CD4-positive, alpha-beta T cell (primary cell): ENCODE results near the gene RFC2. TPM values are rescaled to one million over a fixed set of nuclear protein-coding genes. Genes with fewer than 3 reads are reported as not detected.

Experiments
- ATAC-seq: fragments of 200-7000 bp; cut with Tn5 transposase; one replicate; pipeline ENCODE4 v1.10.0; 2022; ENCODE audit warnings: mild to moderate bottlenecking; ENCODE audit not compliant: poor library complexity
- CTCF ChIA-PET: fragments of 350-600 bp; sonication (Branson Sonifier 250); formaldehyde crosslinking; loops from one replicate; lab custom pipeline; 2021; ENCODE audit warnings: antibody characterized with exemption, inconsistent platforms; lab: Charles Lee
- POLR2A ChIA-PET: fragments of 350-600 bp; sonication (Branson Sonifier 250); formaldehyde crosslinking; loops from one replicate; lab custom pipeline; 2021; ENCODE audit warnings: antibody characterized with exemption, inconsistent platforms; lab: Charles Lee
- DNase-seq, 14 experiments: peaks; one replicate each; pipeline ENCODE4 v3.0.0-alpha.2; 2013 to 2020; ENCODE audit warnings: mixed read lengths in 2 of 14
- H3K27ac ChIP-seq, 2 donors: one replicate each; pipeline versions ENCODE4 v1.5.1 to v1.7.0; 2013; ENCODE audit warnings: low read length in 2 of 2, low read depth in 1 of 2, mild to moderate bottlenecking in 1 of 2
- H3K27me3 ChIP-seq, 2 experiments: 1 replicate in 1 of 2; 2 replicates in 1 of 2; pipeline versions ENCODE4 v1.6.1 to v1.7.0; 2013; ENCODE audit warnings: low read length in 2 of 2, control low read depth in 1 of 2, mild to moderate bottlenecking in 1 of 2, moderate library complexity in 1 of 2; ENCODE audit not compliant: insufficient read depth in 2 of 2, control insufficient read depth in 1 of 2
- H3K36me3 ChIP-seq: one replicate; pipeline ENCODE4 v1.6.1; 2013; ENCODE audit warnings: low read length, control low read depth; ENCODE audit not compliant: insufficient read depth
- H3K4me1 ChIP-seq: one replicate; pipeline ENCODE4 v1.6.1; 2013; ENCODE audit warnings: low read length, control low read depth; ENCODE audit not compliant: insufficient read depth
- H3K4me3 ChIP-seq: one replicate; pipeline ENCODE4 v1.5.1; 2013; ENCODE audit warnings: mild to moderate bottlenecking, low read length, moderate library complexity
- H3K9me3 ChIP-seq, 2 experiments: 1 replicate in 1 of 2; 2 replicates in 1 of 2; pipeline versions ENCODE4 v1.6.1 to v1.7.0; 2013; ENCODE audit warnings: low read length in 2 of 2, mild to moderate bottlenecking in 2 of 2, control low read depth in 1 of 2, moderate library complexity in 1 of 2; ENCODE audit not compliant: control insufficient read depth in 1 of 2, insufficient read depth in 1 of 2
- H3K27ac Mint-ChIP-seq: one replicate; pipeline ENCODE4 v1.8.0; 2020; ENCODE audit warnings: mixed read lengths
- H3K27me3 Mint-ChIP-seq: one replicate; pipeline ENCODE4 v1.8.0; 2021; ENCODE audit warnings: mixed read lengths
- H3K36me3 Mint-ChIP-seq: one replicate; pipeline ENCODE4 v1.8.0; 2021; ENCODE audit warnings: low read depth, mixed read lengths
- H3K4me1 Mint-ChIP-seq: one replicate; pipeline ENCODE4 v1.8.0; 2021; ENCODE audit warnings: low read depth, mixed read lengths
- H3K4me3 Mint-ChIP-seq: one replicate; pipeline ENCODE4 v1.8.0; 2020; ENCODE audit warnings: mild to moderate bottlenecking, mixed read lengths
- H3K9me3 Mint-ChIP-seq: one replicate; pipeline ENCODE4 v1.8.0; 2020; ENCODE audit warnings: mixed read lengths
- CTCF ChIP-seq: fragments of 200-600 bp; IDR thresholded peaks from one replicate; pipeline ENCODE4 v1.8.0; 2022; ENCODE audit warnings: antibody characterized with exemption, mild to moderate bottlenecking
- intact Hi-C, 2 experiments: fragments of 100-400 bp; cut with DNase I in 1 of 2; cut with micrococcal nuclease in 1 of 2; formaldehyde crosslinking; loops; one replicate each; pipeline versions ENCODE4 v1.15.1 to v1.9.0; 2023 to 2025; cut with DNase I, micrococcal nuclease
- total RNA-seq, 174 experiments: library from RNA in 2 of 174; stranded (reverse) in 2 of 174; gene quantifications; one replicate each; pipeline ENCODE4 v1.2.3 and lab custom pipeline; 2021 to 2026

RFC2 gene
- total RNA-seq, 2 experiments from 2014 or later, result 8.5 to 9.6 TPM

- Histone ChIP-seq H3K4me3 (no peak overlapping the region), H3K4me1 (no peaks in the 10 kb centered on the region), H3K36me3 (no peaks in the 10 kb centered on the region), H3K27ac (no peak overlapping the region), H3K27me3 (no peaks in the 10 kb centered on the region), H3K9me3 (peaks cover 0 to 12% of the 10 kb centered on the region in 2 experiments)
- H3K36me3 Mint-ChIP-seq, result no peaks in the 10 kb centered on the region
- DNase-seq (no peak), ATAC-seq (no peak)
- no peaks in the 10 kb centered on the region for H3K9me3 Mint-ChIP-seq
- CTCF ChIA-PET, result no interaction called here
- no peaks in the 10 kb centered on the region for H3K4me1 Mint-ChIP-seq
- H3K27me3 Mint-ChIP-seq, result no peaks in the 10 kb centered on the region
- no peak overlapping the region for H3K4me3 Mint-ChIP-seq
- no peak for TF ChIP-seq CTCF
- H3K27ac Mint-ChIP-seq, result no peak overlapping the region
- intact Hi-C loops, result loop anchor here in 1 of 2 experiments (10.0 kb wide), 1 partner anchor 105 kb away; no protein-coding TSS in a partner anchor
- POLR2A ChIA-PET, result no interaction called here
These were observed 45.2 kb upstream of the RFC2 start for GRCh38 chr7:74299401-74299800.

- no peak overlapping the region for H3K27ac ChIP-seq
- TF ChIP-seq CTCF, result no peak
- Mint-ChIP-seq H3K27me3 (no peaks in the 10 kb centered on the region), H3K9me3 (no peaks in the 10 kb centered on the region), H3K36me3 (no peaks in the 10 kb centered on the region), H3K27ac (no peak overlapping the region), H3K4me1 (no peaks in the 10 kb centered on the region), H3K4me3 (no peak overlapping the region)
- H3K27me3 ChIP-seq, result no peaks in the 10 kb centered on the region
- intact Hi-C loops, result loop anchor here in 1 of 2 experiments (10.0 kb wide), 1 partner anchor 107 kb away; no protein-coding TSS in a partner anchor
- H3K4me1 ChIP-seq, result no peaks in the 10 kb centered on the region
- ATAC-seq (no peak), DNase-seq (no peak)
- H3K36me3 ChIP-seq, result no peaks in the 10 kb centered on the region
- peaks cover 0 to 12% of the 10 kb centered on the region in 2 experiments for H3K9me3 ChIP-seq
- H3K4me3 ChIP-seq, result no peak overlapping the region
- POLR2A ChIA-PET, result interaction anchor here (0.7 kb wide), 1 partner anchor 28 kb away, joined by 3 read pairs; no protein-coding TSS in a partner anchor
- CTCF ChIA-PET, result no interaction called here
These were observed 43.5 kb upstream of the RFC2 start for GRCh38 chr7:74297516-74298233.

- no peak for TF ChIP-seq CTCF
- Mint-ChIP-seq H3K27me3 (no peaks in the 10 kb centered on the region), H3K4me1 (peaks cover 13% of the 10 kb centered on the region), H3K9me3 (no peaks in the 10 kb centered on the region), H3K4me3 (no peak overlapping the region), H3K36me3 (no peaks in the 10 kb centered on the region), H3K27ac (no peak overlapping the region)
- no peak overlapping the region for H3K27ac ChIP-seq
- CTCF ChIA-PET, result no interaction called here
- POLR2A ChIA-PET, result no interaction called here
- DNase-seq (no peak), ATAC-seq (no peak)
- H3K4me3 ChIP-seq, result no peak overlapping the region
- no peaks in the 10 kb centered on the region for H3K36me3 ChIP-seq
- H3K9me3 ChIP-seq, result peaks cover 0 to 12% of the 10 kb centered on the region in 2 experiments
- no peaks in the 10 kb centered on the region for H3K27me3 ChIP-seq
- H3K4me1 ChIP-seq, result peaks cover 14% of the 10 kb centered on the region
- intact Hi-C loops, result loop anchor here in 1 of 2 experiments (5.0 to 10.0 kb wide), 2 partner anchors 110 to 207 kb away; no protein-coding TSS in a partner anchor
These were observed 40.2 kb upstream of the RFC2 start for GRCh38 chr7:74294191-74294998.
